Fibroblast of the aortic adventitia (primary cell): ENCODE results near the gene XG. TPM values are rescaled to one million over a fixed set of nuclear protein-coding genes. Genes with fewer than 3 reads are reported as not detected.
"Not testable (repeated sequence)": the region's sequence is repeated elsewhere in the genome, so short reads cannot be mapped to it uniquely, and the experiment has no call there.

Source experiments
- DNase-seq: peaks from one replicate; pipeline ENCODE4 v3.0.0-alpha.2; 2010; ENCODE audit warnings: low read depth
- H3K4me3 ChIP-seq: 2 replicates; pipeline ENCODE4 v1.5.1; 2011; ENCODE audit warnings: low read depth, mild to moderate bottlenecking, control low read depth, low read length, moderate library complexity
- CTCF ChIP-seq: IDR thresholded peaks from 2 replicates; pipeline ENCODE4 v1.5.1; 2011; ENCODE audit warnings: mild to moderate bottlenecking, low read length, control low read depth, inconsistent platforms; ENCODE audit not compliant: insufficient read depth
- total RNA-seq: library from RNA; depleted of rRNA; stranded (reverse); fragments of >200 nt; gene quantifications from 2 replicates; pipeline ENCODE4 v1.2.3, GENCODE V29; 2012; ENCODE audit warnings: low replicate concordance

XG gene
- total RNA-seq, 1 donor: 50.4 TPM

- no peak overlapping the region for H3K4me3 ChIP-seq
- no peak for TF ChIP-seq CTCF
- DNase-seq: peak; percentile 64
These were observed 59.4 kb downstream of the XG start for GRCh38 chrX:2811271-2811670.

GRCh38 chrX:2812161-2812907 lies 60.5 kb downstream of the XG start:
- peak; percentile 72 for TF ChIP-seq CTCF
- not testable (repeated sequence) for H3K4me3 ChIP-seq
- peak; percentile 76 for DNase-seq

- TF ChIP-seq CTCF: no peak
- no peak overlapping the region for H3K4me3 ChIP-seq
- no peak for DNase-seq
These were observed 65.2 kb downstream of the XG start for GRCh38 chrX:2817036-2817435.

GRCh38 chrX:2819345-2820135 lies 67.7 kb downstream of the XG start:
- no peak overlapping the region for H3K4me3 ChIP-seq
- TF ChIP-seq CTCF: peak; percentile 66
- DNase-seq: peak; percentile 71

GRCh38 chrX:2820136-2820771 lies 68.4 kb downstream of the XG start:
- TF ChIP-seq CTCF: no peak
- H3K4me3 ChIP-seq: no peak overlapping the region
- DNase-seq: peak; percentile 15

- no peak for DNase-seq
- no peak for TF ChIP-seq CTCF
- no peak overlapping the region for H3K4me3 ChIP-seq
These were observed 72.1 kb downstream of the XG start for GRCh38 chrX:2823795-2824386.
